Measurements from ENCODE around the gene GSTM3. TPM values are rescaled to one million over a fixed set of nuclear protein-coding genes. Genes with fewer than 3 reads are reported as not detected.
"Not testable (repeated sequence)": the region's sequence is repeated elsewhere in the genome, so short reads cannot be mapped to it uniquely, and the experiment has no call there.

The GSTM3 gene
- total RNA-seq, 1 donor from 2014 or later = 3.0 TPM

GRCh38 chr1:109776206-109776835 is 35.5 kb upstream of the GSTM3 start:
- DNase-seq (ENCODE audit: low spot score) (no peak), ATAC-seq (no peak)

DNA sequence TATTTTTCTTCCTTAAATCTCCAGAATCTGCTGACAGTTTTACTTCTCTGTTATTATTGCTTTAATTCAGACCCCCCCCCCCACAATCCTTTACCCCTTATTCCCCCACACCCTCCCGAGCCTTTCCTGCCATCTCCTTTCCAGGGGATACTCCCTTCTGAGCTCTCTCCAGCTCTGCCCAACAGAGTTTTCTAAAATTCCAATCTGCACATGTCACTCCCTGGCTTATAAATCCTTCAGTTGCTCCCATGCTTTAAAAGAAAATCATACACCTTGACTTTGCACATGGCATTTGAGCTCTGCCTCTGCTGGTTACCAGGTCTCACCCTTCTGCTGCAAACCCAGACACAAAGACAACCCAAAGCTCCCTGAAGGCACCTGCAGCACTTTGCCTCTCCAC is 34.6 kb upstream of the GSTM3 start:
- no peak for DNase-seq (ENCODE audit: low spot score)
- ATAC-seq = no peak

- DNase-seq (ENCODE audit: low spot score) (no peak), ATAC-seq (no peak)
Observed at GRCh38 chr1:109773900-109774485, 33.2 kb upstream of the GSTM3 start.

GRCh38 chr1:109773203-109773899 is 32.5 kb upstream of the GSTM3 start:
- DNase-seq (ENCODE audit: low spot score) (peak; percentile 81), ATAC-seq (peak; percentile 91)

- no peak for DNase-seq (ENCODE audit: low spot score)
- ATAC-seq = no peak
Observed at GRCh38 chr1:109772658-109773202, 31.9 kb upstream of the GSTM3 start.

DNA sequence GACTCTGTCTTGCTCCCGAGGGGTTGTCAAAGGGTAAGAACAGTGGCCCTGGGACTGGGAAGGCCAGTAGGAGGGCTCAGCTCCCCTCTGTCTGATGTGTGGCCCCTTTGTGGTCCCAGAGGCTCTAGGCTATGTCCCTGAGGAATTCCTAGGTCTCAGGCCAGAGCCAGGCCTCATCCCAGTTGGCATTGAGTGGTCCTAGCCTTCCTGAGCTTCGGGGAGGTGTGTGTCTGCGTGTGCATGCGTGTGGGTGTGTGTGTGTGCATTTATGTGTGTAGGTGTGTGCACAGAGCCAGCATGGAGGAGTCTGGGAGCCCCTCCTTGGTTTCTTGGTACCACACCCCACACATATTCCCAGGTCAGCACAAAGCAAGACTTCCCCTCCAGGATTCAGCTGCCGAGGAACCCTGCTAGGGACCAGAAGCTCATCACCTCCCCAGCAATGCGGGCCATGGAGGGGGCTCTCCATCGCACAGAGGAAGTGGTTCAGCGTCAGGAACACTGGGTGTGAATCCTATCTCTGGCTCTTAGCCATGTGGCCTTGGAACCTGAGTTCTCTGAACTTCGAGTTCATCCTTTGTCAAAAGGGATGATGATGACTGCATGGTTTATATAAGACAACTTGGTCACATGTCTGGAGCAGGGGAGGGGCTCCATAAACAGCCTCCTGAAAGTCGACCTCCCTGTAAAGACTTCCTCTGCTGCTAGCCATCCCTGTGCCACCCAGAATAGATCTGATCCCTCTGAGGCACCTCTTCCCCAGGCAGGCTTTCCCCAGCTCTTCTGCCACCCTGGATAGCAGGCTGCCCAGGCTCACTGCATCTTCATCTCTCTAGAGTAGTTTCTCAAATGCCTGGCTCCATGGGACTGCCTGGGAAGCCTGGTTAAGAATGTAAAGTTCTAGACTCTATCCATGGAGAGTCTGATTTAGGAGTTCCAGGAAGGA is 31.1 kb upstream of the GSTM3 start:
- DNase-seq (ENCODE audit: low spot score) (no peak), ATAC-seq (no peak)

DNA sequence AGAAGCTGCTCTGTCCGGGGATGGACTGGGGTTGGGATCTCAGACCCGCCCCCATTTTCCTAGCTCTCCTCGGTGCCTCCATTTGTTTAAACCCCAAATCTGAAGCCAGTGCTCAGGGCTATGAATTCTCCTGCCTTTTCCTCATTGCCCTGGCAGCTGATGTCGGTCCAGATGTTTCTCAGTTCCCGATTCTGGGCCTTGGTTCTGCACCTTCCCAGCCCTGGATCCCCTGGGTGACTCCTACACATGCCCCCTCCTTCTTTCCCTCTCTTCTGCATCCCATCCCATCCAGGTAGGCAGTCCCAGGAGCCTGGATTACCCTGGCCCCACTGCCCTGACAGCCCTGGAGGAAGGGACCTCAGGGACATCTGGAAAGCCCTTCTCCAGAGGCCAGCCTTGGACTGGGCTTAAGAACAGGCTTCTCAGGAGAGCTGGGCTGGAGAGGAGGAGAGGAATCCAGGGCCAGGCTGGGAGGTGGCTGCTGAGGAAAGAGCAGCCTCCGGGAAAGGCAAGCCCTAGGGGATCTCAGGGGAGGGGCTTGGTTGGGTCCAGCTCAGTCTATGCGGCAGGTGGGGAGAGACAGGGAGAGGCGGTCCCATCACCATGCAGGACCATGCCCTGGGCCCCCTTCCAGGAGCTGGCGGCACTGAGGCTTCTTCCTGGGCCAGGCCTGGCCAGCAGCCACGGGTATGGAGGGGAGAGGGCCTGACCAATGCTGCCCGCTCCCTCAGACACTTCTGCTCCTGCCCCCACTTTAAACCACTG is 29.7 kb upstream of the GSTM3 start:
- ATAC-seq (no peak), DNase-seq (ENCODE audit: low spot score) (no peak)

- ATAC-seq (no peak), DNase-seq (ENCODE audit: low spot score) (no peak)
Observed at GRCh38 chr1:109769330-109770078, 28.7 kb upstream of the GSTM3 start.

- ATAC-seq (no peak), DNase-seq (ENCODE audit: low spot score) (no peak)
Observed at GRCh38 chr1:109768820-109769219, 28.0 kb upstream of the GSTM3 start.

GRCh38 chr1:109768335-109768650 is 27.5 kb upstream of the GSTM3 start:
- ATAC-seq = no peak
- DNase-seq (ENCODE audit: low spot score) = peak; percentile 37

GRCh38 chr1:109767637-109768334 is 26.9 kb upstream of the GSTM3 start:
- no peak for DNase-seq (ENCODE audit: low spot score)

DNA sequence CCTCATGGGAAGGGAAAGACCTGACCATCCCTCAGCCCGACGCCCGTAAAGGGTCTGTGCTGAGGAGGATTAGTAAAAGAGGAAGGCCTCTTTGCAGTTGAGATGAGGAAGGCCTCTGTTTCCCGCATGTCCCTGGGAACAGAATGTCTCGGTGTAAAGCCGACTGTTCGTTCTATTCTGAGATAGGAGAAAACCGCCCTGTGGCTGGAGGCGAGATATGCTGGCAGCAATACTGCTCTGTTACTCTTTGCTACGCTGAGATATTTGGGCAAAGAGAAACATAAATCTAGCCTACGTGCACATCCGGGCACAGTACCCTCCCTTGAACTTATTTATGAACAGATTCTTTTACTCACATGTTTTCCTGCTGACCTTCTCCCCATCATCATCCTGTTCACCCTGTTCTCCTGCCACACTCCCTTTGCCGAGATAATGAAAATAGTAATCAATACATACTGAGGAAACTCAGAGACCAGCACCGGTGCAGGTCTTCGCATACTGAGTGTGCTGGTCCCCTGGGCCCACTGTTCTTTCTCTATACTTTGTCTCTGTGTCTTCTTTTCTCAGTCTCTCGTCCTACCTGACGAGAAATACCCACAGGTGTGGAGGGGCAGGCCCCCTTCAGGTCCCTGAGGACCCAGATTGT is 26.3 kb upstream of the GSTM3 start:
- DNase-seq (ENCODE audit: low spot score); ATAC-seq: not testable (repeated sequence)

More at GRCh38 chr1:109767637-109768334, 26.9 kb upstream of the GSTM3 start:
- ATAC-seq = no peak

GRCh38 chr1:109765896-109766615 is 25.2 kb upstream of the GSTM3 start:
- peak; percentile 29 for DNase-seq (ENCODE audit: low spot score)
- ATAC-seq = no peak

DNA sequence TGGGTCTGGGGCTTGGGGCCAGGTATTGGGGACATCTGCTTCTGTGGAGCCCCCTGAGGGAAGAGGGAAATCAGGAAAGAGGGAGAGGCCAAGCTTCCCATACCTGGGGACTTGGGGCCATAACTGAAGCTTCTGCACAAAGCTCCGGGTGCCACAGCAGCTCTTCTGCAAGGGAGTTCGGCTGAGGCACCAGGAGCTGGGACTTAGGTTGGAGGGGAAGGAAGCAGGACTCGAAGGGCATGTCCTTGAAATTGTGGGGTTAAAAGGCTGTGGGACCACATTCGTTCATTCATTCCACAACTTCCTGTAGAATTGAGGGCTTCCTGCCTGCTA is 24.6 kb upstream of the GSTM3 start:
- peak; percentile 28 for DNase-seq (ENCODE audit: low spot score)
- no peak for ATAC-seq

- DNase-seq (ENCODE audit: low spot score) (peak; percentile 29), ATAC-seq (no peak)
Observed at GRCh38 chr1:109764561-109765482, 24.0 kb upstream of the GSTM3 start.

DNA sequence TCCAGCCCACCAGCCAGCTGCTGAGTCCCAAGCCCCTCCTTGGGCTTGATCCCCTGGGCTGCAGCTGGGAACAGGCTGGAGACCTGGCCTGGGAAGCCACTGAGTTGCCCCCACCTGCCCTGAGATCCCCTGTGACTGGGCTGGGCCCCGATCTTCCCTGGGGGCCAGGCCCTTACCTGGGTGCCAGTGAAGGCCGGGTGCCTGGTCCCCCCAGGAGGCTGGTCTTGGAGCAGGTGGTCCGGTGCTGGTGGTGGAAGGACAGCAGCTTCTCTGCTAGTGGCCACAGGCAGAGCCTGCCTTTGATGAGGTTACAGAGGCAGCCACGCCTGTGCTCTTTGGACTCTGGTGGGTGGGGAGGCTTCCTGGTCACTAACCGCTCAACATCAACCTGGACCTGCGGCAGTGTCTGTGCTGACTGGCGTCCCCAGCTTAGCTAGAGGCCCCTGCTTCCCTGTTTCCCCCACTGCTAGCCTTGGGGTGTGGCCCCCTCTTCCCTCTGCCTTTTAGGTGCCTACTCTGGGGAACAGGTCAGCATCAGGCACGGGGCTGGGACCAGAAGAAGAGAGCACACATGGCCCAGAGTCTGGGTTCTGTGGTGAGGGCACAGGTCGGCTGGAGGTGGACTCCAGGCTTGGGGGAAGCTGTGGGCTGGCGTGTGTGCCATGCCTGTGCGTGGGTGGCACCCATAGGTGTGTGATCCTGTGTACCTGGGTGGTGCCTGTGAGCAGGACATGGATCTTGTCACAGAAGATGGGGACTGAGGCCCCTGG is 23.0 kb upstream of the GSTM3 start, which contains the start of gene EPS8L3:
TSS of gene EPS8L3 (minus strand) at position 278 of the 770 bp plus-strand sequence. CDS start 2,174 bp downstream, outside the sequence.
- DNase-seq (ENCODE audit: low spot score) (peak; percentile 44), ATAC-seq (peak; percentile 75)

Data from left lobe of liver (tissue), 2 donors.